H1 (cell line): ENCODE results near the gene MBNL1. TPM values are rescaled to one million over a fixed set of nuclear protein-coding genes. Genes with fewer than 3 reads are reported as not detected.

Experiments used
- CTCF ChIA-PET: fragments of 300-600 bp; sonication (Branson Sonifier 250); formaldehyde crosslinking; loops from one replicate; lab custom pipeline; 2021; ENCODE audit not compliant: partially characterized antibody; lab: Charles Lee
- POLR2A ChIA-PET: fragments of 300-600 bp; sonication (Branson Sonifier 250); formaldehyde crosslinking; loops from one replicate; lab custom pipeline; 2021; ENCODE audit warnings: inconsistent platforms; ENCODE audit not compliant: partially characterized antibody; lab: Charles Lee
- DNase-seq, 2 experiments: peaks; one replicate each; pipeline versions ENCODE4 v3.0.0 to v3.0.0-alpha.2; 2010 to 2022; ENCODE audit warnings: low spot score in 2 of 2, low read depth in 1 of 2, mixed read lengths in 1 of 2
- FAIRE-seq: peaks from 2 replicates; lab custom pipeline; 2011; peaks lifted over from hg19 to GRCh38; lab: Jason Lieb, UNC
- H2AFZ ChIP-seq: 2 replicates; pipeline ENCODE4 v1.8.1; 2012; ENCODE audit warnings: low read length, inconsistent platforms
- H2AK5ac ChIP-seq: 2 replicates; pipeline ENCODE4 v1.6.1; 2013; ENCODE audit warnings: low read depth, low read length
- H2BK120ac ChIP-seq: replicated peaks from 2 replicates; pipeline ENCODE3; 2013; ENCODE audit warnings: low read depth, low read length, inconsistent platforms
- H2BK12ac ChIP-seq: 2 replicates; pipeline ENCODE4 v1.6.1; 2013; ENCODE audit warnings: low read depth, low read length
- H2BK15ac ChIP-seq: 2 replicates; pipeline ENCODE4 v1.6.1; 2013; ENCODE audit warnings: low read length
- H2BK20ac ChIP-seq: 2 replicates; pipeline ENCODE4 v1.6.1; 2013; ENCODE audit warnings: low read length
- H2BK5ac ChIP-seq: 2 replicates; pipeline ENCODE4 v1.6.1; 2013; ENCODE audit warnings: low read depth, low read length
- H3K14ac ChIP-seq: 2 replicates; pipeline ENCODE4 v1.6.1; 2013; ENCODE audit warnings: inconsistent platforms; ENCODE audit not compliant: insufficient read length
- H3K18ac ChIP-seq: 2 replicates; pipeline ENCODE4 v1.6.1; 2013; ENCODE audit warnings: low read length; ENCODE audit errors: extremely low read depth
- H3K23ac ChIP-seq: 2 replicates; pipeline ENCODE4 v1.6.1; 2013; ENCODE audit warnings: inconsistent platforms; ENCODE audit not compliant: insufficient read length
- H3K23me2 ChIP-seq: 2 replicates; pipeline ENCODE4 v1.6.1; 2013; ENCODE audit warnings: low read depth, low read length
- H3K27ac ChIP-seq: 2 replicates; pipeline ENCODE4 v1.6.1; 2011; ENCODE audit warnings: low read depth, low read length, inconsistent platforms
- H3K27me3 ChIP-seq, 4 experiments: replicated peaks in 1 of 4; 1 replicate in 1 of 4; 2 replicates in 3 of 4; pipeline versions ENCODE4 v1.6.1 to v1.8.1; 2011 to 2013; ENCODE audit warnings: low read length in 3 of 4, mild to moderate bottlenecking in 3 of 4, inconsistent platforms in 2 of 4, mixed read lengths in 2 of 4, moderate library complexity in 1 of 4; ENCODE audit not compliant: control insufficient read depth in 3 of 4, insufficient read depth in 3 of 4; ENCODE audit errors: extremely low read depth in 1 of 4
- H3K36me3 ChIP-seq, 4 experiments: 2 replicates each; pipeline versions ENCODE4 v1.6.1 to v1.8.1; 2011 to 2013; ENCODE audit warnings: mild to moderate bottlenecking in 4 of 4, low read length in 3 of 4, moderate library complexity in 2 of 4, control low read depth in 1 of 4, inconsistent platforms in 1 of 4; ENCODE audit not compliant: insufficient read depth in 4 of 4, control insufficient read depth in 2 of 4
- H3K4ac ChIP-seq: replicated peaks from 2 replicates; pipeline ENCODE3; 2013; ENCODE audit warnings: low read length, low read depth, mixed read lengths, inconsistent platforms; ENCODE audit not compliant: insufficient read length
- H3K4me1 ChIP-seq, 4 experiments: replicated peaks in 1 of 4; 1 replicate in 1 of 4; 2 replicates in 3 of 4; pipeline versions ENCODE4 v1.6.1 to v1.8.1; 2011 to 2013; ENCODE audit warnings: low read length in 3 of 4, inconsistent platforms in 2 of 4, mixed read lengths in 1 of 4; ENCODE audit not compliant: insufficient read depth in 4 of 4, control insufficient read depth in 3 of 4
- H3K4me2 ChIP-seq, 2 experiments: 2 replicates each; pipeline versions ENCODE4 v1.6.1 to v1.8.1; 2011 to 2013; ENCODE audit warnings: low read depth in 2 of 2, low read length in 2 of 2, control low read depth in 1 of 2, inconsistent platforms in 1 of 2, mild to moderate bottlenecking in 1 of 2; ENCODE audit not compliant: insufficient read depth in 1 of 2
- H3K4me3 ChIP-seq, 4 experiments: fragments of 200-600, 300-600 bp in 1 of 4; sonication (generic), shearing (Covaris generic), sonication (Bioruptor Twin) in 1 of 4; 2 replicates each; pipeline versions ENCODE4 v1.5.1 to v1.8.1; 2011 to 2016; ENCODE audit warnings: low read length in 4 of 4, low read depth in 3 of 4, control low read depth in 2 of 4, inconsistent platforms in 2 of 4, mild to moderate bottlenecking in 2 of 4, mixed read lengths in 1 of 4, moderate library complexity in 1 of 4; ENCODE audit not compliant: insufficient read depth in 2 of 4; ENCODE audit errors: extremely low read depth in 1 of 4
- H3K56ac ChIP-seq: replicated peaks from 2 replicates; pipeline ENCODE3; 2013; ENCODE audit warnings: low read depth, mild to moderate bottlenecking, mixed read lengths, low read length, inconsistent platforms; ENCODE audit not compliant: insufficient read length
- H3K79me1 ChIP-seq: 2 replicates; pipeline ENCODE4 v1.6.1; 2013; ENCODE audit warnings: low read depth, low read length, control low read depth
- H3K79me2 ChIP-seq, 2 experiments: 2 replicates each; pipeline versions ENCODE4 v1.6.1 to v1.8.1; 2012 to 2013; ENCODE audit warnings: low read length in 2 of 2, mild to moderate bottlenecking in 2 of 2, inconsistent platforms in 1 of 2; ENCODE audit not compliant: insufficient read depth in 2 of 2, control insufficient read depth in 1 of 2
- H3K9ac ChIP-seq, 4 experiments: replicated peaks in 1 of 4; 1 replicate in 1 of 4; 2 replicates in 3 of 4; pipeline versions ENCODE4 v1.6.1 to v1.8.1; 2011 to 2013; ENCODE audit warnings: low read depth in 3 of 4, low read length in 3 of 4, control low read depth in 2 of 4, mild to moderate bottlenecking in 2 of 4, moderate library complexity in 2 of 4, inconsistent platforms in 1 of 4; ENCODE audit errors: extremely low read depth in 1 of 4
- H3K9me3 ChIP-seq, 2 experiments: 2 replicates each; pipeline versions ENCODE4 v1.6.1 to v1.8.1; 2012 to 2013; ENCODE audit warnings: mild to moderate bottlenecking in 2 of 2, moderate library complexity in 2 of 2, control low read depth in 1 of 2, inconsistent platforms in 1 of 2, low read depth in 1 of 2, low read length in 1 of 2, mixed read lengths in 1 of 2; ENCODE audit not compliant: insufficient read depth in 2 of 2
- H4K20me1 ChIP-seq, 2 experiments: replicated peaks in 1 of 2; 2 replicates each; pipeline versions ENCODE3 to v1.8.1; 2011 to 2013; ENCODE audit warnings: inconsistent platforms in 2 of 2, low read length in 2 of 2, mild to moderate bottlenecking in 1 of 2; ENCODE audit not compliant: insufficient read depth in 2 of 2, control insufficient read depth in 1 of 2
- H4K5ac ChIP-seq: 2 replicates; pipeline ENCODE4 v1.6.1; 2013; ENCODE audit warnings: low read length, low read depth, mixed read lengths, inconsistent platforms; ENCODE audit not compliant: insufficient read length
- H4K8ac ChIP-seq: 2 replicates; pipeline ENCODE4 v1.8.0; 2013; ENCODE audit warnings: mild to moderate bottlenecking, moderate library complexity, low read length, inconsistent platforms; ENCODE audit not compliant: insufficient read depth; ENCODE audit errors: extremely low read depth
- H4K91ac ChIP-seq: replicated peaks from 2 replicates; pipeline ENCODE3; 2013; ENCODE audit warnings: low read length, mixed read lengths, inconsistent platforms; ENCODE audit not compliant: insufficient read length
- JUN ChIP-seq: IDR thresholded peaks from 2 replicates; pipeline ENCODE4 v1.6.1; 2011; ENCODE audit warnings: low read depth, mild to moderate bottlenecking, improper control_type of control experiment, low read length
- MAX ChIP-seq: IDR thresholded peaks from 2 replicates; pipeline ENCODE4 v1.6.1; 2012; ENCODE audit warnings: inconsistent platforms
- RBBP5 ChIP-seq: IDR thresholded peaks from 2 replicates; pipeline ENCODE4 v1.7.1; 2012; ENCODE audit warnings: low read depth, mild to moderate bottlenecking, inconsistent platforms, low read length, moderate library complexity, borderline replicate concordance
- SRF ChIP-seq: IDR thresholded peaks from 2 replicates; pipeline ENCODE4 v1.6.1; 2011; ENCODE audit warnings: mild to moderate bottlenecking, low read depth, low read length, moderate library complexity
- SUZ12 ChIP-seq: fragments of 200-600 bp; sonication (generic); IDR thresholded peaks from 2 replicates; pipeline ENCODE4 v1.6.1; 2012; ENCODE audit warnings: mild to moderate bottlenecking, inconsistent platforms, low read length, moderate library complexity, mixed read lengths
- WGBS, 2 experiments: shearing (Covaris generic) in 1 of 2; methylation state at CpG; one replicate each; pipeline versions ENCODE4 v1.1.6 to v1.1.7; 2013 to 2015; ENCODE audit warnings: low lambda C conversion rate in 2 of 2, mixed read lengths in 2 of 2, inconsistent platforms in 1 of 2, low coverage in 1 of 2, missing lambda C conversion rate in 1 of 2; ENCODE audit not compliant: insufficient replicate concordance in 2 of 2, insufficient coverage in 1 of 2, insufficient read length in 1 of 2; ENCODE audit errors: extremely low coverage in 1 of 2, missing lambda C conversion rate in 1 of 2; 5-methylcytosine and 5-hydroxymethylcytosine counted together
- polyA plus RNA-seq, 7 experiments: library from polyadenylated mRNA; depleted of rRNA in 3 of 7; stranded (reverse) in 5 of 7; unstranded in 2 of 7; fragments of >200 nt in 5 of 7; fragments of 200-250 nt in 2 of 7; gene quantifications; 1 replicate in 5 of 7; 2 replicates in 1 of 7; 4 replicates in 1 of 7; pipeline versions ENCODE4 v1.2.1 to v1.2.3, GENCODE V29; 2011 to 2013; ENCODE audit warnings: missing spikeins in 2 of 7, mixed read lengths in 2 of 7
- total RNA-seq: library from RNA; stranded (reverse); fragmentation: NEBNext Ultra II Directional; extraction: Animal tissue kit (Norgen Biotek cat#: 25700); gene quantifications from 2 replicates; pipeline ENCODE4 v1.2.1, GENCODE V29; 2021

The MBNL1 gene
- total and polyA plus RNA-seq, 2 of the 8 experiments (the other 6 are each of a cell fraction or from before 2014, with no cell fraction given): 5.0 to 16.4 TPM

- Histone ChIP-seq H3K27me3 (no peaks in the 10 kb centered on the region), H4K20me1 (no peaks in the 10 kb centered on the region), H3K27ac (no peak overlapping the region), H3K9ac (peak overlapping the region in 1 of 4 experiments; percentile 43; a peak in 1 of 7 replicates), H3K4me3 (no peak overlapping the region), H3K18ac (no peak overlapping the region), H2BK15ac (no peak overlapping the region), H3K56ac (no peak overlapping the region), H4K8ac (no peak overlapping the region), H2AFZ (no peak overlapping the region), H2BK5ac (no peak overlapping the region), H4K91ac (no peak overlapping the region), H3K4me2 (no peak overlapping the region), H3K9me3 (no peaks in the 10 kb centered on the region), H4K5ac (no peak overlapping the region), H3K4me1 (no peaks in the 10 kb centered on the region), H3K79me1 (no peaks in the 10 kb centered on the region), H2AK5ac (no peak overlapping the region), H3K23me2 (no peaks in the 10 kb centered on the region), H3K23ac (no peak overlapping the region), H2BK12ac (no peak overlapping the region), H3K36me3 (no peaks in the 10 kb centered on the region), H3K79me2 (peaks cover 0 to 2% of the 10 kb centered on the region in 2 experiments; a peak in 1 of 4 replicates), H2BK20ac (no peak overlapping the region), H3K14ac (no peak overlapping the region), H2BK120ac (no peak overlapping the region), H3K4ac (no peak overlapping the region)
- ChIA-PET CTCF (interaction anchor here (0.6 to 5.2 kb wide), 33 partner anchors 9 to 1414 kb away, joined by 3 to 71 read pairs (median 5); partner anchors contain the start of gene MBNL1), POLR2A (no interaction called here)
- WGBS, 2 experiments: 91% methylated on average over 3 of the region's 3 CpGs; no CpG with 5 or more reads in 1 of the 2 experiments
- no peak for DNase-seq
- FAIRE-seq: no peak
- no peak for TF ChIP-seq RBBP5
- no peak for TF ChIP-seq SUZ12
- TF ChIP-seq SRF: no peak
- TF ChIP-seq MAX: no peak
- TF ChIP-seq JUN: no peak
Observed at GRCh38 chr3:152443212-152444023, 174.7 kb downstream of the MBNL1 start.
